Heart left ventricle (tissue), 16 donors: Measurements from ENCODE around the gene NUMB. TPM values are rescaled to one million over a fixed set of nuclear protein-coding genes. Genes with fewer than 3 reads are reported as not detected.

ENCODE experiments used
- ATAC-seq, 4 donors: fragments of 200-7000 bp; cut with Tn5 transposase; one replicate each; pipeline ENCODE4 v1.9.1; 2020 to 2022; ENCODE audit warnings: moderate library complexity in 4 of 4, mild to moderate bottlenecking in 3 of 4, moderate number of reproducible peaks in 1 of 4
- DNase-seq, 5 donors: peaks; one replicate each; pipeline ENCODE4 v3.0.0-alpha.2; 2020
- H3K27ac ChIP-seq, 12 donors: fragments of 200-600 bp; sonication (generic) in 4 of 12; one replicate each; pipeline versions ENCODE4 v1.5.0 to v1.8.0; 2016 to 2022; ENCODE audit warnings: mild to moderate bottlenecking in 2 of 12
- H3K27me3 ChIP-seq, 9 donors: fragments of 200-600 bp; sonication (generic) in 2 of 9; one replicate each; pipeline versions ENCODE4 v1.5.1 to v1.8.0; 2016 to 2022; ENCODE audit warnings: mild to moderate bottlenecking in 3 of 9
- H3K36me3 ChIP-seq, 9 donors: fragments of 200-600 bp; sonication (generic) in 2 of 9; one replicate each; pipeline versions ENCODE4 v1.5.0 to v1.8.0; 2018 to 2022; ENCODE audit warnings: mild to moderate bottlenecking in 2 of 9
- H3K4me1 ChIP-seq, 12 donors: fragments of 200-600 bp; sonication (generic) in 4 of 12; one replicate each; pipeline versions ENCODE4 v1.5.0 to v1.8.0; 2016 to 2022; ENCODE audit warnings: mild to moderate bottlenecking in 3 of 12
- H3K4me3 ChIP-seq, 12 donors: fragments of 200-600 bp; sonication (generic) in 4 of 12; one replicate each; pipeline versions ENCODE4 v1.5.0 to v1.8.0; 2017 to 2022; ENCODE audit warnings: mild to moderate bottlenecking in 9 of 12, moderate library complexity in 4 of 12
- H3K9me3 ChIP-seq, 12 donors: fragments of 200-600 bp; sonication (generic) in 4 of 12; one replicate each; pipeline versions ENCODE4 v1.5.0 to v1.8.0; 2016 to 2022; ENCODE audit warnings: mild to moderate bottlenecking in 1 of 12
- POLR2A ChIP-seq, 2 donors: fragments of 450-650 bp; IDR thresholded peaks; one replicate each; pipeline ENCODE4 v1.6.1; 2017; ENCODE audit warnings: antibody characterized with exemption in 2 of 2, mild to moderate bottlenecking in 2 of 2, moderate library complexity in 2 of 2
- WGBS, 4 donors: extraction: QIAGEN DNeasy Blood & Tissue Kit in 2 of 4; methylation state at CpG; one replicate each; pipeline versions ENCODE4 v1.1.5 to v1.1.7; 2013 to 2018; 5-methylcytosine and 5-hydroxymethylcytosine counted together
- intact Hi-C, 10 donors: fragments of 100-400 bp; cut with DNase I; formaldehyde crosslinking; loops; one replicate each; pipeline versions ENCODE4 v1.11.1 to v1.14.2; 2022
- polyA plus RNA-seq, 2 donors: library from polyadenylated mRNA; stranded (reverse); fragments of 200-250 nt; gene quantifications; one replicate each; pipeline ENCODE4 v1.2.3, GENCODE V29; 2013
- total RNA-seq, 9 donors: library from RNA; depleted of rRNA in 2 of 9; stranded (reverse); fragments of >200 nt in 2 of 9; fragmentation: NEBNext Ultra II Directional in 3 of 9; extraction: Animal tissue kit (Norgen Biotek cat#: 25700) in 3 of 9; gene quantifications; one replicate each; pipeline versions ENCODE4 v1.1.0 to v1.2.4, GENCODE V29; 2016 to 2023
- TF ChIP-seq, protein P1 (sequence below), 12 donors: fragments of 200-600 bp; sonication (generic) in 4 of 12; IDR thresholded peaks; one replicate each; pipeline versions ENCODE4 v1.5.0 to v1.8.0; 2018 to 2022; ENCODE audit warnings: antibody characterized with exemption in 12 of 12, mild to moderate bottlenecking in 5 of 12
- donor health status: ischemic (EF 13 %, LVEDD 7.1; RV severe dilation, severe dysfunction).
- donor health status: healthy with polysubstance abuse.
- donor health status: DM: no; HTN: yes; CAD: no.
- donor health status: DM: no; HTN: no; CAD: no.
- donor health status: ischemic (EF 25% LVEDD 6.9; RV normal size, moderate dysfunction).
- donor health status: ischemic (EF 25% LVEDD 5.7; RV mildly dilated, moderate dysfunction).
- donor health status: healthy.
- donor health status: DM: yes; HTN: yes; CAD: no.
- donor health status: ischemic (EF 35%, LVEDD 5.7; RV mildly dilated, moderate dysfunction).
- donor health status: nonischemic (EF 11% LVEDD 7.7; RV severe dilation, severe dysfunction).
- donor health status: DM: yes; HTN: yes; CAD: no.
- donor health status: PGD.
- donor health status: ischemic (EF 29% LVEDD 5.4; RV normal size, mild dysfunction).
- donor health status: nonischemic (EF 23%, LVEDD 6.1; RV moderate dilation, normal function).

Gene NUMB
- total and polyA plus RNA-seq, 11 donors, result 18.2 to 59.1 (median 34.9) TPM

DNA sequence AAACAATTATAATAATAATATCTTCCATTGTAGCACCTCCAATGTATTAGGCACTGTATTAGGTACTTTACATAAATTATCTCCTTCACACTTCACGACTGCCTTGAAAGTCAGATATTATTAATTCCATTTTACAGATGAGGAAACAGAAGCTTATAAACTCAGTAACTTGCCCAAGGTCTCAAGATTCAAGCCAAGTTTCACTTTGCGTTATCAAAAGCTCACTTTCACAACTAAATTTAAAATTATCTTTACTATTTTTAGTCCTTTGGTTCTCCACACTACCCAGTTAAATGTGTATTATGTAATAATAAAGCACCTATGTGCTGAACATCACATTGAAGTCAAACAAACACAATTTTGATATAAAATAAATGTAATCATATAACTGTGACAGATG is 55.8 kb downstream of the NUMB start:
- no peak overlapping the region for H3K4me3 ChIP-seq
- ATAC-seq, result no peak

DNA sequence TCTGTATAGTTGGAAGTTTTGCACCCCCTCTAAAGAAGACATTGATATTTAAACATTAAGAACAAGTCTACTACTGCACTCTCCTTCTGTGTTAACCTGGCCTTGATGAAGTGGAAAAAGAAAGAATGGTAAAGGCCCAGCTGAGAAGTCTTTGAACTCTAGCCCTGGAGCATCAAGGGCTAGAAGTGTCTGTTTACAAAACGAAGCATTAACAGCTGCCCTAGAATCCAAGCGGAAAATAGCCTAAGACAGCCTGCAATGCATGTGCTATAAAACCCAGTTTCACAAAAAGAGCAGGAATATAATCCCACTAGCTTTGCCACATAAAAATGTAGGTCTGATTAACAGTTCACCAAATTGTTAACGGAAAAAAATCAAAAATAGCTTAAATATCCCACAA is 60.5 kb downstream of the NUMB start:
- no peak for DNase-seq
- Histone ChIP-seq H3K27me3 (no peaks in the 10 kb centered on the region), H3K4me3 (no peak overlapping the region), H3K27ac (no peak overlapping the region), H3K36me3 (peaks cover 0 to 3% (median 0%) of the 10 kb centered on the region in 9 donors), H3K4me1 (peaks cover 0 to 13% (median 5%) of the 10 kb centered on the region in 12 donors), H3K9me3 (no peaks in the 10 kb centered on the region)
- TF ChIP-seq, protein P1, sequence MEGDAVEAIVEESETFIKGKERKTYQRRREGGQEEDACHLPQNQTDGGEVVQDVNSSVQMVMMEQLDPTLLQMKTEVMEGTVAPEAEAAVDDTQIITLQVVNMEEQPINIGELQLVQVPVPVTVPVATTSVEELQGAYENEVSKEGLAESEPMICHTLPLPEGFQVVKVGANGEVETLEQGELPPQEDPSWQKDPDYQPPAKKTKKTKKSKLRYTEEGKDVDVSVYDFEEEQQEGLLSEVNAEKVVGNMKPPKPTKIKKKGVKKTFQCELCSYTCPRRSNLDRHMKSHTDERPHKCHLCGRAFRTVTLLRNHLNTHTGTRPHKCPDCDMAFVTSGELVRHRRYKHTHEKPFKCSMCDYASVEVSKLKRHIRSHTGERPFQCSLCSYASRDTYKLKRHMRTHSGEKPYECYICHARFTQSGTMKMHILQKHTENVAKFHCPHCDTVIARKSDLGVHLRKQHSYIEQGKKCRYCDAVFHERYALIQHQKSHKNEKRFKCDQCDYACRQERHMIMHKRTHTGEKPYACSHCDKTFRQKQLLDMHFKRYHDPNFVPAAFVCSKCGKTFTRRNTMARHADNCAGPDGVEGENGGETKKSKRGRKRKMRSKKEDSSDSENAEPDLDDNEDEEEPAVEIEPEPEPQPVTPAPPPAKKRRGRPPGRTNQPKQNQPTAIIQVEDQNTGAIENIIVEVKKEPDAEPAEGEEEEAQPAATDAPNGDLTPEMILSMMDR (IDR thresholded peaks at IDR 0.05), result no peak
- TF ChIP-seq POLR2A (IDR thresholded peaks at IDR 0.05), result no peak
- no peak for ATAC-seq
- 82 to 92% (median 87%) methylated on average over 3 of the region's 3 CpGs for WGBS, 4 donors
- intact Hi-C loops, result no loop called here

More for the DNA sequence above, 55.8 kb downstream of the NUMB start:
- intact Hi-C loops, result loop anchor here in 1 of 10 donors (5.0 kb wide), 1 partner anchor 40 kb away; no protein-coding TSS in a partner anchor
- peaks cover 0 to 11% (median 3%) of the 10 kb centered on the region in 9 donors for H3K36me3 ChIP-seq
- DNase-seq, result no peak
- H3K9me3 ChIP-seq, result no peaks in the 10 kb centered on the region
- H3K27ac ChIP-seq, result no peak overlapping the region
- TF ChIP-seq POLR2A (IDR thresholded peaks at IDR 0.05), result no peak
- TF ChIP-seq, protein P1 (IDR thresholded peaks at IDR 0.05), result no peak
- H3K4me1 ChIP-seq, result peaks cover 0 to 19% (median 10%) of the 10 kb centered on the region in 12 donors
- H3K27me3 ChIP-seq, result no peaks in the 10 kb centered on the region
- 49 to 56% (median 54%) methylated on average over 2 of the region's 2 CpGs for WGBS, 4 donors

DNA sequence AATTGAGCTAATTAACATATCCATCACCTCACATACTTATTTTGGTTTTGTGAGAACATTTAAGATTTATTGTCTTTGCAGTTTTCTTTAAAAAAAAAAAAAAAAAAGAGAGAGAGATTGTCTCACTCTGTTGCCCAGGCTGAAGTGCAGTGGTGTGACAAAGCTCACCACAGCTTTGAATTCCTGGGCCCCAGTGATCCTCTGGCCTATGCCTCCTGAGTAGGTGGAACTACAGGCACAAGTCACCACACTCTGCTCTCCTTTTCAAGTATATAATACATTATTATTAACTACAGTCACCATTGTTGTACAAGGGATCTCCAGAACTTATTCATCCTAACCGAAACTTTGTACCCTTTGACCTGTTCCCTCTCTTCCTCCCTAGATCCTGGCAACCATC is 64.0 kb downstream of the NUMB start:
- intact Hi-C loops, result no loop called here
- WGBS, 4 donors, result 83 to 92% (median 89%) methylated on average over 1 of the region's 1 CpG
- no peak overlapping the region for H3K27ac ChIP-seq
- no peak for DNase-seq
- H3K4me1 ChIP-seq, result peaks cover 0 to 3% (median 0%) of the 10 kb centered on the region in 12 donors
- no peaks in the 10 kb centered on the region for H3K27me3 ChIP-seq
- peaks cover 0 to 3% (median 0%) of the 10 kb centered on the region in 9 donors for H3K36me3 ChIP-seq
- no peak overlapping the region for H3K4me3 ChIP-seq
- no peaks in the 10 kb centered on the region for H3K9me3 ChIP-seq
- TF ChIP-seq, protein P1 (IDR thresholded peaks at IDR 0.05), result no peak
- TF ChIP-seq POLR2A (IDR thresholded peaks at IDR 0.05), result no peak
- ATAC-seq, result no peak

DNA sequence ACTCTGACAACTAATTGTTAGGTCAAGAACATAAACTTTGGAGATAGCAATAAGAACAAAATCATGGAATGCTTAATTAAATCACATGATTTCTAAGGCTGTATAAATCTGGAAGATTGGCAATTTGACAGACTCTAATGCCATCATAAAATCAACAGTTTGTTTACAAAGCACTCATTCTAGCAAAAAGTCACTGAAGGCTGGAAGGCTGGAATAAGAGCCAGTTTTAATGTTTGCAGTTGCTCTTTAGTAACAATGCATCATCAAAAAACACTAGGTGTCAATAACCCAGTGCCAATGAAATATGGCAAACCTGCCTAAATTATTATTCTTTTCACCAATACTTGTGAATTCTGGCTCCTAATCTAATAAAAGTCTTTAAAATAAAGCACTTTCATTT is 65.0 kb downstream of the NUMB start:
- H3K9me3 ChIP-seq, result no peaks in the 10 kb centered on the region
- ATAC-seq (no peak), DNase-seq (no peak)
- peaks cover 0 to 3% (median 0%) of the 10 kb centered on the region in 12 donors for H3K4me1 ChIP-seq
- H3K27ac ChIP-seq, result no peak overlapping the region
- peaks cover 0 to 3% (median 0%) of the 10 kb centered on the region in 9 donors for H3K36me3 ChIP-seq
- no peak for TF ChIP-seq POLR2A (IDR thresholded peaks at IDR 0.05)
- TF ChIP-seq, protein P1 (IDR thresholded peaks at IDR 0.05), result no peak
- intact Hi-C loops, result no loop called here
- no peak overlapping the region for H3K4me3 ChIP-seq
- H3K27me3 ChIP-seq, result no peaks in the 10 kb centered on the region
